ENCODE measurements around the gene PSMF1.

DNA sequence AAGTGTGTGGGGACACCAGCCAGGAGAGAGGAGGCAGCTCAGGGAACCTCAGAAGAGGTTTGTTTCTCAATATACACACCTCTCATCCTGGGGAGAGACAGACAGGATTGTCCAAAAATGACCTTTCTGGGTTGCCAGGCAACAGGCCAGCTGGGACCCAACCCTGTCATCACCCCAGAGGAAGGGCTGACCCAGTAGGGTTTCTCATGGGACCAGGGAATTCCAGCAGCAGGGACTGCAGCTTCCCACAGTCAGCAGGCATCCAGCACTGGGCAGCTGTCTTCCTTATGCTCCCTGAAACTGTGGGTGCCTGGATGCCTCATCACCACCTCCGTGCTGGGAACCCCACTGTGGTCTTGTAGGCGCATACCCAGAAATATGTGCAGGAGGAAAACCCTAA, 86.2 kb downstream of the PSMF1 start:
- TF ChIP-seq, protein P1, sequence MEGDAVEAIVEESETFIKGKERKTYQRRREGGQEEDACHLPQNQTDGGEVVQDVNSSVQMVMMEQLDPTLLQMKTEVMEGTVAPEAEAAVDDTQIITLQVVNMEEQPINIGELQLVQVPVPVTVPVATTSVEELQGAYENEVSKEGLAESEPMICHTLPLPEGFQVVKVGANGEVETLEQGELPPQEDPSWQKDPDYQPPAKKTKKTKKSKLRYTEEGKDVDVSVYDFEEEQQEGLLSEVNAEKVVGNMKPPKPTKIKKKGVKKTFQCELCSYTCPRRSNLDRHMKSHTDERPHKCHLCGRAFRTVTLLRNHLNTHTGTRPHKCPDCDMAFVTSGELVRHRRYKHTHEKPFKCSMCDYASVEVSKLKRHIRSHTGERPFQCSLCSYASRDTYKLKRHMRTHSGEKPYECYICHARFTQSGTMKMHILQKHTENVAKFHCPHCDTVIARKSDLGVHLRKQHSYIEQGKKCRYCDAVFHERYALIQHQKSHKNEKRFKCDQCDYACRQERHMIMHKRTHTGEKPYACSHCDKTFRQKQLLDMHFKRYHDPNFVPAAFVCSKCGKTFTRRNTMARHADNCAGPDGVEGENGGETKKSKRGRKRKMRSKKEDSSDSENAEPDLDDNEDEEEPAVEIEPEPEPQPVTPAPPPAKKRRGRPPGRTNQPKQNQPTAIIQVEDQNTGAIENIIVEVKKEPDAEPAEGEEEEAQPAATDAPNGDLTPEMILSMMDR (IDR thresholded peaks at IDR 0.05) = no peak
- no peak for TF ChIP-seq POLR2A (IDR thresholded peaks at IDR 0.05)
